Measurements from ENCODE around the gene LENEP.

Gene LENEP

GRCh38 chr1:155037851-155038441, 44.6 kb downstream of the LENEP start:
- peaks cover 26 to 28% of the 10 kb centered on the region in 2 experiments for H3K4me1 ChIP-seq (ENCODE audit: control insufficient read depth in 1 of 2, insufficient read depth in 1 of 2, low read depth in 1 of 2, low read length in 1 of 2)
- no peaks in the 10 kb centered on the region for H3K27me3 ChIP-seq
- H3K36me3 ChIP-seq = no peaks in the 10 kb centered on the region
- H3K4me3 ChIP-seq (ENCODE audit: low read depth in 1 of 2, low read length in 1 of 2) = no peak overlapping the region
- H3K27ac ChIP-seq = no peak overlapping the region
- no peaks in the 10 kb centered on the region for H3K9me3 ChIP-seq
- no peak for TF ChIP-seq CTCF (IDR thresholded peaks at IDR 0.05)

GRCh38 chr1:155038602-155039307, 45.4 kb downstream of the LENEP start:
- Histone ChIP-seq H3K27ac (peak overlapping the region; percentile 49), H3K27me3 (no peaks in the 10 kb centered on the region)
- TF ChIP-seq CTCF (IDR thresholded peaks at IDR 0.05) = no peak

GRCh38 chr1:155039308-155039669, 45.9 kb downstream of the LENEP start:
- peak overlapping the region; percentile 49 for H3K27ac ChIP-seq
- no peaks in the 10 kb centered on the region for H3K36me3 ChIP-seq
- no peak overlapping the region for H3K4me3 ChIP-seq (ENCODE audit: low read depth in 1 of 2, low read length in 1 of 2)
- TF ChIP-seq CTCF (IDR thresholded peaks at IDR 0.05) = no peak
- no peaks in the 10 kb centered on the region for H3K9me3 ChIP-seq
- peaks cover 26 to 28% of the 10 kb centered on the region in 2 experiments for H3K4me1 ChIP-seq (ENCODE audit: control insufficient read depth in 1 of 2, insufficient read depth in 1 of 2, low read depth in 1 of 2, low read length in 1 of 2)
- no peaks in the 10 kb centered on the region for H3K27me3 ChIP-seq

More at GRCh38 chr1:155038602-155039307, 45.4 kb downstream of the LENEP start:
- Histone ChIP-seq H3K4me3 (ENCODE audit: low read depth in 1 of 2, low read length in 1 of 2) (no peak overlapping the region), H3K4me1 (ENCODE audit: control insufficient read depth in 1 of 2, insufficient read depth in 1 of 2, low read depth in 1 of 2, low read length in 1 of 2) (peaks cover 26 to 28% of the 10 kb centered on the region in 2 experiments), H3K9me3 (no peaks in the 10 kb centered on the region), H3K36me3 (no peaks in the 10 kb centered on the region)

- Histone ChIP-seq H3K27ac (no peak overlapping the region), H3K9me3 (no peaks in the 10 kb centered on the region), H3K4me3 (ENCODE audit: low read depth in 1 of 2, low read length in 1 of 2) (no peak overlapping the region), H3K36me3 (no peaks in the 10 kb centered on the region), H3K4me1 (ENCODE audit: control insufficient read depth in 1 of 2, insufficient read depth in 1 of 2, low read depth in 1 of 2, low read length in 1 of 2) (peaks cover 26 to 32% of the 10 kb centered on the region in 2 experiments), H3K27me3 (no peaks in the 10 kb centered on the region)
- no peak for TF ChIP-seq CTCF (IDR thresholded peaks at IDR 0.05)
Measured at GRCh38 chr1:155040358-155041093, 47.1 kb downstream of the LENEP start.

GRCh38 chr1:155042789-155043188, 49.4 kb downstream of the LENEP start:
- H3K9me3 ChIP-seq = no peaks in the 10 kb centered on the region
- H3K36me3 ChIP-seq = no peaks in the 10 kb centered on the region
- peaks cover 13 to 20% of the 10 kb centered on the region in 2 experiments for H3K4me1 ChIP-seq (ENCODE audit: control insufficient read depth in 1 of 2, insufficient read depth in 1 of 2, low read depth in 1 of 2, low read length in 1 of 2)
- no peak overlapping the region for H3K27ac ChIP-seq
- no peaks in the 10 kb centered on the region for H3K27me3 ChIP-seq
- no peak for TF ChIP-seq CTCF (IDR thresholded peaks at IDR 0.05)
- H3K4me3 ChIP-seq (ENCODE audit: low read depth in 1 of 2, low read length in 1 of 2) = no peak overlapping the region
